Stomach (tissue), 4 donors: ENCODE data around the gene AP5M1.

Experiments
- CTCF ChIP-seq, 7 experiments: fragments of 450-650 bp in 4 of 7; fragments of 200-600 bp in 3 of 7; sonication (generic) in 3 of 7; IDR thresholded peaks; one replicate each; pipeline ENCODE4 v1.5.1; 2016 to 2019; ENCODE audit warnings: antibody characterized with exemption in 7 of 7, control low read depth in 2 of 7, mild to moderate bottlenecking in 1 of 7
- POLR2A ChIP-seq, 4 donors: fragments of 450-650 bp; IDR thresholded peaks; one replicate each; pipeline ENCODE4 v1.6.1; 2016; ENCODE audit warnings: antibody characterized with exemption in 4 of 4, control low read depth in 2 of 4, mild to moderate bottlenecking in 1 of 4, moderate library complexity in 1 of 4
- POLR2AphosphoS5 ChIP-seq, 3 donors: sonication (generic); formaldehyde crosslinking; IDR thresholded peaks; one replicate each; pipeline ENCODE4 v1.6.1; 2016; ENCODE audit warnings: antibody characterized with exemption in 3 of 3

- TF ChIP-seq CTCF (IDR thresholded peaks at IDR 0.05) (no peak), POLR2AphosphoS5 (IDR thresholded peaks at IDR 0.05) (no peak), POLR2A (IDR thresholded peaks at IDR 0.05) (no peak)
Measured at GRCh38 chr14:57262117-57262516, 6.7 kb upstream of the AP5M1 start.
